IPS-11a (cell line): Measurements from ENCODE around the gene PRAME.

ENCODE experiments used
- H3K4me3 ChIP-seq: one replicate; pipeline ENCODE4 v1.5.1; 2013; ENCODE audit warnings: low read depth, low read length, control low read depth

Gene PRAME

DNA sequence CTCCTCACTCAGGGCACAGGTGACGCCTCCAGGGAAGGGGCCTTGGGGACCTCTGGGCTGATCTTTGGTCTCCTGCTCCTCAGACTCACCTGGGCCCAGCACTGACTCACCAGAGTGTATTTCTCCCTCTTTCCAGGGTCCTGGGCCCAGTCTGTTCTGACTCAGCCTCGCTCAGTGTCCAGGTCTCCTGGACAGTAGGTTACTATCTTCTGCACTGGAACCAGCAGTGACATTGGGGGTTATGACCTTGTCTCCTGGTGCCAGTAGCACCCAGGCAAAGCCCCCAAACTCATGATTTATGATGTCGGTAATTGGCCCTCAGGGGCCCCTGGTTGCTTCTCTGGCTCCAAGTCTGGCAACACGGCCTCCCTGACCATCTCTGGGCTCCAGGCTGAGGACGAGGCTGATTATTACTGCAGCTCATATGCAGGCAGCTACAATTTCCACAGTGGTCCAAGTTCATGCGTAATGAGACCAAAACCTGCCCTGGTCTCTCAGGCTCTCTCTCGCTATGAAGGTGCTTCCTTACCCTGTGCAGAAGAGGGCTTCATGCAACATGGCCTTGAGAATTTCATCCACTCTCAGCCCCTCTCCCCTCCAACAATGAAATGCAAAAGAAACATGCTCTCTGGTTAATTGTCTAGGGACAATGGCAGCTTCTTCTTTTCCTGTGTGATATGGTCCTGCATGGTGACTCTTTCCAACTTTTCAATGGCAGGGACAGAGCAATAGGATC is 21.0 kb upstream of the PRAME start:
- no peak overlapping the region for H3K4me3 ChIP-seq

DNA sequence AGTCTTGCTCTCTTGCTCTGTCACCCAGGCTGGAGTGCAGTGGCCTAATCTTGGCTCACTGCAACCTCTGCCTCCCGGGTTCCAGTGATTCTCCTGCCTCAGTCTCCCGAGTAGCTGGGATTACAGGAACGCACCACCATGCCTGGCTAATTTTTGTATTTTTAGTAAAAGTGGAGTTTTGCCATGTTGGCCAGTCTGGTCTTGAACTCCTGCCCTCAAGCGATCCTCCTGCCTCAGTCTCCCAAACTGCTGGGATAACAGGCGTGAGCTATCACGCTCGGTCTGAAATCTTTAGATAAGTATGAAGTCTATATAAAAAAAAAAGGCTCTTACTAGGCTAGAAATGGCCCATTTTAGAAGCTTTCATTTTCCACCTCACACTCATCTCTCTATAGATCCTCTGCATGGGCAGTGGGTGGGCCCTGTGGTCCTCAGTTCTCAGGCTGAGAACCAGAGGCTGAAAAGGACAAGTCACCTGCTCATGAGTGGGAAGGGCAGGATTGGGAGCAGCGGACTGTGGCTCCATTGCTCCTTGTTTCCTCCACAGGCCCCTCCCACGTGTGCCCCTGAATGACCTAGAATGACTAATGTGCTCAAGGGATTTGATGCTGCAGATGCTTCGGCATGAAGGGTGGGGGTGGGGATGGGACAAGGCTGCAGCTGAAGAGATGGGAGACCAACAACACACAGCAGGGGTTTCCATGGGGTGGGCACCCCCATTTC is 19.8 kb upstream of the PRAME start:
- H3K4me3 ChIP-seq, result no peak overlapping the region

DNA sequence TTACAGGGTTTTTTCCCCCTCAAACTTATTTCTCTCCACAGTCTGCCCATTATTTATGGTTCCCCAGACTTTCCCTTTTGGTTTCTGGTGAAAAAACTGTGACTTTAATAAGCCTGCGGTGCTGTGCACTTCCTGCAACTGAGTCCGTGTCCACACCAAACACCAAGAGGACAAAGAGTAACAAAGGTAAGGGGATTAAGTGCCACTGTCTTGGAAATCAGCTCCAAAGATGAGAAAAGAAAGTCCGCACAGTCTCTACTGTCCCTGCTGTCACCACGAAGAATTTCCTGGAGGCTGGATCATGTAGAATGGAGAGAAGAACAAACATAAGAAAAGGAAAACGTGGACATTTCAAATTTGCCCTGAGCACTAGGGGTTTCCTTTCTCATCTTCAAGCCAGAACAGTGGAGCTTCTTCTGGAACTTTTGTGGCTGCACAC is 17.9 kb upstream of the PRAME start:
- no peak overlapping the region for H3K4me3 ChIP-seq

DNA sequence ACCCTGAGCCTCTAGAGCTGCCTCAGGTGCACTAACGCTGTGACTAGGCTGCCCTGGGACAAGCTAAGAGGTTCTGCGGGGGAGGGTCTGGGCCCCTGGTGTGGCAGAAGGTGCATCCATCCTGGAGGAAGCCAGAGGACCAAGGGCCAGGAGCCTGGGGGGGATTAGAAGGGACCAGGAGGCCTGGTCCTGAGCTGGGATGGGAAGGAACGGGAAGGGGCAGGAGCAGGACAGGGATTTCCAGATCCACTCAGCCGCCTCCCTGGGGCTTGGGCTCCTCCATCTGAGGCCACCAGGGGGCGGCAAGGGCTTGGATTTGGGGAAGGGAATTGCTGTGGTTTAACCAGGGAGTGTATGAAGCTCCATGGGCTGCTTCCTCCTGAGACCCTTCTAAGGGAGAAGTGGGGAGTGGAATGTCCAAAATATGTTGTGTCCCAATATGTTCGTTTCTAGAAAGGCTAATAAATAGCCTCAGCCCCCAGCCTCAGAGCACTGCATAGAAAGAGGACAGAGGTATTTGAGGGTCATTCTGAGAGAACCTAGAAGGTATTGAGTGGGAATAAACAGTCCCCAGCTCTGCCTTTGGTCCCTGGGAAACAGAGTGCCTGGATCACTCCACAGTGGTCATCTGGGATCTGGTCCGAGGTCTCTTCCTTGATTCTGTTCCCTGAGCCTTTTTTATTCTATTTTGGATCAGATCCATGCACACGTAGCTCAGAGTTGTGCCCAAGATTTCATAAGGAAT is 17.4 kb upstream of the PRAME start:
- no peak overlapping the region for H3K4me3 ChIP-seq

DNA sequence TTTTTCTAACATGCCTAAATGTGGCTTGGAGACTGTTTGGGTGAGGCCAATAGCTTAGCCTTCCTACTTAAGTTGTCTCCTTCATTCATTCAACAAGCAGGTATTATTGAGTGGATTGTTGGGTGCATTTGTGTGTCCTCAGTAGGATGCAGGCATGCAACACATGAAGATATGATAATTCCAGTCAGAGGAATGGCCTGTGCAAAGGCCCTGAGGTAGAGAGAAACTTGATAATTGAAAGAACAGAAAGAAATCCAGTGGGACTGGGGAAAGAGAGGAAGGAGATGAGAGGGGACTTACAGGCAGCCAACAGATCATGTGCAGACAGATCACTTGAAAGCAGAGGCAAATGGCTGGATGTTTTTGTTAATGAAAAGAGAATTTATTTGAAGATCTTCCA is 15.3 kb upstream of the PRAME start:
- no peak overlapping the region for H3K4me3 ChIP-seq

DNA sequence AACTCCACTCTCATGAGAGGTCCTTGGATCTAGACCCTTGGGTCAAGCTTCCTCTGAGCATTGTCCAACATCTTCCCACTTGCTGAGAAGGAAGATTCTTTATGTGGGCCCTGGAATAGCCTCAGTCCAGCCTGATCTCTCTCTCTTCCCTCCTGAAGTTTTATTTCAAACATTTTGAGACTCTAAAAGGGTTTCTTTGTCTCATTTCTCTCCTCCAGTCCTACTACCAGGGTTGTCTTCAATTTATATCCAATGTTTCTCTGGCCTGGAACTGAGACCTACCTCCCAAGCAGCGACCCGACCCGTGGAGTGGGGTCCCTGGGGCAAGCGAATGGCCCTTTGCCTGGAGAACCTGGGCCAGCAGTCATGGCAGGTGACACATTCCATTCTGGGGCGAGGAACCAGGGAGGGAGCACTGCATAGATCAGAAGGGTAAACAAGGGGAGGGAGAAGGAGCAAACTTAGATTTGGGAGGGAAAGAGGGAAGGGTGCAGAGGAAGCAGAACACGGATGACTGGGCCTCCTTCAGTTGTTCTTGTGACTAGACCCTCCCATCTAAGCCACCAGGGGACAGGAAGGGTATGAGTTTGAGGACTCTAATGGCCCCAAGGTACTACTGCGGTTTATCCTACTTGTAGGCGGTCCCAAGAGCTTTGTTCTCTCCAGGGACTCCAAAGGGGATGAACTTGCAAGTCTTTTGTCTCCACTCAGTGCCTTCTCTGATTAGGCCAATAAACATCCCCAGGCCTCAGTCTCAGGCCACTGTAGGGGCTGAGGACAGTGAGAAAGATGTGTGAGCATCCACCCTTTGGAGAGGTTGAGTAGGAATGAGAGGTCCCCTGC is 14.2 kb upstream of the PRAME start:
- H3K4me3 ChIP-seq, result no peak overlapping the region

DNA sequence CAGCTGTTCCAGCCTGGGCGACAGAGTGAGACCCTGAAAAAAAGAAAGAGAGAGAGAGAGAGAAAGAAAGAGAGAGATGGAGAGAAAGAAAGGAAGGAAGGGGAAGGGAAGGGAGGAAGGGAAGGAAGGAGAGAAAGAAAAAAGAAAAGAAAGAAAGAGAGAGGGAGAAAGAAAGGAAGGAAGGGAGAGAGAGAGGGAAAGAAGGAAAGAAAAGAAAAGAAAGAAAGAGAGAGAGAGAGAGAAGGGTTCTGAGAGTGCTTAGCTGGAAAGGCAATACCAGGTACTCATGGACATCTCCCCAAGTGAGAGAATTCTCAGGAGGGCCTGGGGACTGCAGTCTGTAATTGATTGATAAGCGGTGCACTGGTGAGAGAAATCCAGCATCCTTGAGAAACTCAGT is 12.8 kb upstream of the PRAME start:
- H3K4me3 ChIP-seq, result no peak overlapping the region

DNA sequence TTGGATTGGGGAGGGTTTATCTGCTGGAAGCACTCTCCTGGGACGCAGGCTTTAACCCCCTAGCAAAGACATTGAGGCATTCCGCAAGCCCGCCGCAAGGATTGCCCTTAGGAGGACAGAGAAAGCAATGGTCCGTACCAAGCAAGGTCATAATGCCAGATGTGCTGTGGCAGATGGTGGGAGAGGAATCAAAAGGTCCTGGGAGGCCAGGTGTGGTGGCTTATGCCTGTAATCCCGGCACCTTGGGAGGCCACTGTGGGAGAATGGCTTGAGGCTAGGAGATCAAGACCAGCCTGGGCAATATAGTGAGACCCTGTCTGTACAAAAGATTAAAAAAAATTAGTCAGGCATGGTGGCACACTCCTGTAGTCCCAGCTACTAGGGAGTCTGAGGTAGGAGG is 12.4 kb upstream of the PRAME start:
- H3K4me3 ChIP-seq, result no peak overlapping the region

DNA sequence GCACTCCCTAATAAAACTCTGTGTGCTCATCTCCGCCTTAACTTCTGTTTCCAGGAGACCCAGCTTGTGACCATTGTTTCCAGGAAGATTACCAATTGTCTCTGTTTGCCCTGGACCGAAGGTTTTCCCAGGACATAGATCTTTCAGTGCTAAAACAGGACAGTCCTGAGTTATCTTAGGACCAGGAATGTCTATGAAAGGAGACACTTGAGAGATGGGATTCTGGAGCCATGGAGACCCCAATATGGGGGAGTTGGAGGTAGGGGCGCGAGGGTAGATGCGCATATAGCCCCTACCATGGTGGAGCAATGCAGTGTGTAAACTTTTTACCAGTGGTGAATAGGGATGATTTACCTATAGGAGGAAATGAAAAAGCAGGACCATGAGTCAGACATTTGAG is 10.2 kb upstream of the PRAME start:
- H3K4me3 ChIP-seq, result no peak overlapping the region

DNA sequence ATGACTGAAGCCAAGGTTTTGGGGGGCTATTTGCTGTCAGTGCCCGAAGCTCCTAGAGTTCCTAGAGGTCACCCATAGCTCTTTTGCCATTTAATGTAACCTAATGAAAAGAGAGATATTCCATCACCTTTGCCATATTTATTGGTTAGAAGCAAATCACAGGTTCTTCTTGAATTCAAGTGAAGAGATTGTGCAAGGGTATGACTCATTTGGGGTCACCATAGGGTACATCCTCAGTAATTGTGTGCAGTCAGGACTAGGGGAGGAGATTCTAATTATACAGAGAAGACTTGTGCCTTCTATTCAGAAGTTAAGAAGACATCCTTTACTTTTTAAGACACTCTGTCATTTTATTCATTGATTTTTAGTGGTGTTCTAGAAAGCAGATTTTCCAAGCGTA is 6.9 kb upstream of the PRAME start:
- no peak overlapping the region for H3K4me3 ChIP-seq

DNA sequence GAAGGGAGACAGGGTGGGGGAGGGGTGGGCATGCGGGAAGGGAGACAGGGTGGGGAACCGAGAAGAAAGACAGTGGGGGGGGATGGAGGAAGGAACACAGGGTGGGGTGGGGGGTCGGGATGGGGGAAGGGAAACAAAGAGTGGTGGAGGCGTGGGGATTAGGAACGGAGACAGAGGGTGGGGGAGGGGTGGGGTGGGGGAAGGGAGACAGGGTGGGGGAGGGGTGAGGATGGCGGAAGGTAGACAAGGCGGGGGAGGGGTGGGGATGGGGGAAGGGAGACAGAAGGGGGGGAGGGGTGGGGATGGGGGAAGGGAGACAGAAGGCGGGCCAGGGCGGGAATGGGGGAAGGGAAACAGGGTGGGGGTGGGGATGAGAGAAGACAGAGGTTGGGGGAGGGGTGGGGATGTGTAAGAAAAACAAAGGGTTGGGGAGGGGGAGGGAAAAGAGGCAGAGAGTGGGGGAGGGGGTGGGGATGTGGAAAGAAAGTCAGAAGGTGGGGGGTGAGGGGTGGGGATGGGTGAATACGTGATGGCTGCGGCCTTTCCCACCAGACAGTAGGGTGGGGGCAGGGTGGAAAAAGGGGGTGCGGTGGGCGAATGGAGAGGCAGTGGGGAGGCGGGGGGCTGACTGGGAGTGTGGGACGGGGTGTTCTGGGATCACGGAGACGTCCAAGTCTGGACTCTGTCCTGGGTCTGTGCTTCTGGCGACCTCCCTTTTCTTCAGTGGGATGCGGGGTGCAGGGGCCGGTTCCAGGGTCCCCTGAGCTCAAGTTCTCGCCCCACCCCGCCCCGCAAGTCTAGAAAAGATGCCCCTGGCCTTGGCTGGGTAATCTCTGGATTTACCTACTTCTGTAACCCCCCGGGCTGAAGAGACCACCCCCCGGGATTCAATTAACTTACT is 744 bp downstream of the PRAME start:
- no peak overlapping the region for H3K4me3 ChIP-seq

DNA sequence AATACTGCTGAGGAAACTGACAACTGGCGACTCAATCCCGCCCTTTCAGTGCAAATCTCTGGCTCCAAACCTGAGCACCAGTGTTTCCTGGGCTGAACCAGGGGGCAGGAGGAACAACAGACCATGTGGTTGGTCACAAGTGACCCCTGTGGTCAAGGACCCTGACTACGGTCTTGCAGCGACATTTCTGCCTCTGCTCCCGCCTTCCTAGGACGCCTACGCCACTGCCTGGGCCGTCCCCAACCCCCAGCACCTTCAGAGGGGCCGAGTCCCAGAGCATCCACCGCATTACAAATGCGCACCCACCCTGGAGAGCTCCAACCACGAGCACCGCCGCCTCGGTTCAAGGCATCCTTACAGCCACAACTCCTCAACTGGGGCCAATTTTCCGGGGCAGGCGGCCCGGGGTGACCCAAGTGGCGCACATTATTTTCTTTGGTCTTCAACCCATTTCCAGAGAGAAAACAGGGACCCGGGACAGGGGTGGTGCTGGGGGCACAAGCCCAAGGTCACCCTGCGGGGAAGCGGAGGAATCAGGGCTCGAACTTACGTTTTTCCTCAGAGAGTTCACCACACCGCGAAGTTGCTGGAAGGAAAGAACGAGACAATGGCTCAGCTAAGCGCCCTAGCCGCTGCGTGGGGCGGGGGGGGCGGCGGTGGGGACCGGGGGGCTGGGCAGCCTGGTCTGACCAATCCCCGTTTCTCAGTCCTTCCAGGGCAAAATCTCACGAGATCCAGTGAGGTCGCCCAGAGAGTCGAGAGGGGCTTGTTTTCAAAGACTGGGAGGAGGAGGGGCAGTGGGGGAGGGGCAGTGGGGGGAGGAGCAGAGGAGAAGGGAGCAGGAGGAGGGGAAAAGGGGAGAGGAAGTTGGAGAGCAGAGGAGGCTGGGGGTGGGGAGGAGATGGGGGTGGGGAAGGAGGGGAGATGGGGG is 1.8 kb downstream of the PRAME start:
- H3K4me3 ChIP-seq, result no peak overlapping the region

DNA sequence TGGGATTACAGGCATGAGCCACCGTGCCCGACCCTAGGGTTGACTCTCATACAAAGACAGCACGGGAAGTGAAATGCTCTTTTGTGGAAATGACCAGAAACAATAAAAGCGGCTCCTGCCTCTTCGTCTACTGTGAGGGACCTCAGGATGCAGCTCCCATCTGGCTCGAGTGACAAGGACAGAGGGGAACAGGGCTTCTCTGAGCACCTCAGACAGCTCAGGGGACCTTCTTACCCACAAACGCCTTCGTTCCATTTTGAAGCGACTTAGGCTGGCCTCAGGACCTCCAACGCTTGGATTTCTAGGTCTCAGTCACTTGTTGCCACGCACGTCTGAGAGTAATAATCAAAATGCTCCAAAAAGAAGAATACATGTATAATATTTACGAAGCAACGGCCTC is 2.5 kb downstream of the PRAME start:
- no peak overlapping the region for H3K4me3 ChIP-seq

DNA sequence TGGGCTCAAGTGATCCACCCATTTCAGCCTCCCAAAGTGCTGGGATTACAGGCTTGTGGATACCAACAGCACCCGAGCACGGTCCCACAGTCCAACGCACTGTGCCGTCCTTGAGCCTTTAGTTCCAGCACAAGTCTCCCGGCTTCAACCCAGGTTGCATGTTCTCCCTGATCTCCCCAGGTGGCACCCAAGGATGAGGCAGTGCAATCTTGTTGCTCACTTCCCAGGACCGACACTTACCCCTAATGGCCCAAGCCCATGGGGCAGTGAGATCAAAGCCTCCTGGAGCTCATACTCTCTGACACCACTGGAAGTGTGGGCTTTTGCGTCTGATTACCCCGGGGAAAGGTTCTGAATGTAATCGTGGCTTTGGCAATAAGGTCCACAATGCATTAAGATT is 3.5 kb downstream of the PRAME start:
- no peak overlapping the region for H3K4me3 ChIP-seq

DNA sequence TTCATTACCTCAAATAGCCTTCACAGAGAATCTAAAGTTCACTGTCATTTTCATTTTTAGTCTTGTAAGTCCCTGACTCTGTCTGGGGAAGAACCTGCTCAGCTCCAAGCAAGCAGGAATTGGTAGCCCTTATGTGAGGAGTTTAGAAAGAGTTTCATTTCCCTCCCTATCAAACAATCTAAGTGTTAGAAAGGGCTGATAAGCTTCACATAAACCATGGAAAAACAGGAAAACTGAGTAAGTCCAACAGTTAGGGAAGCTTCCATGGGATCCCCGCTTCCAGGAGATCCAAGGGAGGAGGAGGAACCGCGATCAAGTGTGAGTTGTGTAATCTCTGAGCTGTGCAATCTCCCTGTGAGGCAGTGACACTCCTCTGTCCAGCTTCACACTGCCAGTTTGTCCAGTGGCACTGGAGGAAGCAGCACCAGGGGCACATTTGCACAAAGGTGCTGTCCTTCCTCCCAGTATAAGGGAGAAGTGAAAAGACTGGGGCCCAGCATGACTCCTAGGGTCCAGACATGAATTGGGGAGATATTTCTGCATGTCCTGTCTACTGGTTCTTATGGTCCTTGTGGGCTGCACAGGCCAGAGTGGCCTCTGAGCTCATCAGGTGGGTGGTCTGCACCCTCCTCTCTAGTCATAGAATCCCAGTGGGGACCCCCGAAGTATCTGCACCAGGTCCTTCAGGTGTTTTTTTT is 4.3 kb downstream of the PRAME start:
- no peak overlapping the region for H3K4me3 ChIP-seq

DNA sequence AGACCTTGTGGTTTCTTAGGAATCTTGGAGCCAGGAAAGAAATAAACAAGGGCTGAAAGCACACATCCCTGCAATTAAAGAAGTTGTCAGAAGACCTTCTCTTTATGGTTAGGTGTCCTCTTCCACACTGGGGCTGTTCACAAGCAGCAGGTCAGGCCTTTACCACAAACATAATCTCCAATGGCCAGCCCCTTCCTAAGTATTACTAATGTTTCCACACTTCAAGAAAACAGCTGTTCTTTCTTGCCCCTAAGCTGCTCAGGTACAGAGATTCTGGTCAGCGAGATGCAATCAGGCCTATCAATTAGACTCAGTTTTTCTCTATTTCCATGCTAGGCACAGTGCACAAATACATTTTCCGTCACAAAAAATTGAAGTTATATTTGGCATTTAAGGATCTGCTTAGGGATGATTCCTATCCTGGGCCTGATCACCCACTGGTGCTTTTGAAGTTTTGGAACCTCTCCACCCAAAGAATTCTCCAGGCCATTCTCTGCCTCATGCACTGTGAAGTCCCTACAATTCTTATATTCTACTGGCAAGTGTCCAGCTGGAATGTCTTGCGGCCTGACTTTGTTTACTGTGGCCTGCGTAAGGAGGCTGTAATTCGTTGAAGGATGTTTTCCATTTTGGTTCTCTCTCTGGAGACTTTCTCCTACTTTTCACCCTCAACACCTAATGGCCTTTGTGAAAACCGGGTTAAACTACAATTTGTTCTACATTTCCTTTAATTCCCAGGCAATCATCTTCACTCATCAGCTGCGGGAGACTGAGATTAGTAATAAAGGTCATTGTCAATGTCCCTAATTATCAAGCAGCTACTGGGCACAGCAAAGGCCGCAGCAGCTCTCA is 5.1 kb downstream of the PRAME start:
- H3K4me3 ChIP-seq, result no peak overlapping the region

DNA sequence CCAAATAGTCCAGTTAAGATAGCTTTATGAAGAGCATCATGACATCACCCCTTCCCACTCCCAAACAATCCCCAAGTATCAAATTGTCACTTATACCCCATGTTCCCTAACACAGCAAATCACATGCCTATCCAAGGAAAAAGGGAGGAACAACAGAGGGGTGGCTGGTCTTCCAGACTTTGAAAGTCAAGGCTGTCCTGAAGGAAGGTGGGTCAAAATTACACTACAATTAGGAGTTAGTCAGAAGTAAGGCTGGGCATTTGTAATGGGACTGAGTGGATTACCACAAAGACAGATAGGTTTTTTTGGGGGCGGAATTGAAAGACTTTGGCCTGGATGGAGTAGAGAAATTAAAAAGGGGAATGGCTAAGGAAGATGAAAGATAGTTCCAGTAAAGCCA is 5.9 kb downstream of the PRAME start:
- H3K4me3 ChIP-seq, result no peak overlapping the region
